Measurements from ENCODE around the gene EID2. TPM values are rescaled to one million over a fixed set of nuclear protein-coding genes. Genes with fewer than 3 reads are reported as not detected.

Gene EID2
- total RNA-seq, 2 donors from 2014 or later = 7.3 to 13.5 TPM

- Histone ChIP-seq H3K27ac (no peak overlapping the region), H3K27me3 (peaks cover 0 to 1% of the 10 kb centered on the region in 2 donors), H3K9me3 (no peaks in the 10 kb centered on the region), H3K4me1 (peaks cover 1% of the 10 kb centered on the region), H3K36me3 (replicated peaks in 1 of 2; ENCODE audit: insufficient read depth in 1 of 2, low read depth in 2 of 2) (no peaks in the 10 kb centered on the region), H3K4me3 (no peak overlapping the region)
- WGBS, 2 donors = 65 to 71% methylated on average over 8 of the region's 8 CpGs
- ATAC-seq = no peak
- no peak for DNase-seq
- TF ChIP-seq CTCF (IDR thresholded peaks at IDR 0.05) = no peak
- TF ChIP-seq POLR2A (IDR thresholded peaks at IDR 0.05) = no peak
- intact Hi-C loops (cut with DNase I) = no loop called here
Observed at GRCh38 chr19:39520541-39521484, 19.1 kb downstream of the EID2 start.

DNA sequence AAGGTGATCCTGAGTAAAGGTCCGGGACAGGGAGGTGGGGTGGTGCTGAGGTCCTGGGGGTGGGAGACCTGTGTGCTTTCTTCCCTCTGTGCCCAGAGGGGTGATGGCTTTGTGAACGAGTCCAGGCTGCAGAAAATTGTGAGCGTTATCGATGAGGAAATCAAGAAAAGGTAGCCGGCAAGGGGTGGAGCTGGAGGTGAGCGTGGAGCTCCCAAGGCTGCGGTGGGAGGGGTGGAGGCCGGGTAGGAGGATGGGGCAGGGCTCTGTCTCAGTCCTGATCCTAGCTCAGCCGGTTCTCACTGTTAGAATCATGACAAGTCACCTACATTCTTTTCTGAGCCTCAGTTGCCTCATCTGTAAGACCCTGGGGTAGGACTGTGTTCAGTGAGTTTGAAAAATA, 21.0 kb downstream of the EID2 start:
- no peaks in the 10 kb centered on the region for H3K36me3 ChIP-seq (replicated peaks in 1 of 2; ENCODE audit: insufficient read depth in 1 of 2, low read depth in 2 of 2)
- H3K9me3 ChIP-seq = no peaks in the 10 kb centered on the region
- no peak overlapping the region for H3K4me3 ChIP-seq
- peaks cover 0 to 20% of the 10 kb centered on the region in 2 donors for H3K27me3 ChIP-seq
- ATAC-seq (no peak), DNase-seq (no peak)
- intact Hi-C loops (cut with DNase I) = no loop called here
- TF ChIP-seq POLR2A (IDR thresholded peaks at IDR 0.05) = no peak
- no peak overlapping the region for H3K27ac ChIP-seq
- H3K4me1 ChIP-seq = peaks cover 15% of the 10 kb centered on the region
- 49 to 50% methylated on average over 9 of the region's 9 CpGs for WGBS, 2 donors

DNA sequence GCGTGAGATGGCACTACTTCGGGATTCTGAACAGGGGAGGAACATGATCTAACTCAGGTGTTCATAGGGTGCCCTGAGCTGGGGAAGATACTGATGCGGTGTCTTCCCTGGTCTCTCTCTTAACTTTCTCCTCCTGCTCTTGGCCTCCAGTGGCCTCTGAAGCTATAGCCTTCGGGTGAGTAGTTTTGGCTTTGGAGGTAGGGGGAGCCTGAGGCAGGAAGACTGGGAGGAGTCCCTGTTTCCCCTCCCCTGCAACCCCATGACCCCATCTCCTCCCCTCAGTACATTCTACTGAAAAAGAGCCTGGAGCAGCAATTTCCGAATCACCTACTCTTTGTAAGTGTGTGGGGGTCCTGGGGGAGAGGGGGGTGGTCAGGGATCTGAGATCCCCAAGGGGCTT, 21.5 kb downstream of the EID2 start:
- peaks cover 0 to 21% of the 10 kb centered on the region in 2 donors for H3K27me3 ChIP-seq
- intact Hi-C loops (cut with DNase I) = no loop called here
- no peak overlapping the region for H3K4me3 ChIP-seq
- no peak overlapping the region for H3K27ac ChIP-seq
- H3K9me3 ChIP-seq = no peaks in the 10 kb centered on the region
- 52% methylated on average over 5 of the region's 5 CpGs for WGBS, 2 donors
- ATAC-seq (no peak), DNase-seq (no peak)
- no peak for TF ChIP-seq CTCF (IDR thresholded peaks at IDR 0.05)
- TF ChIP-seq POLR2A (IDR thresholded peaks at IDR 0.05) = no peak
- H3K4me1 ChIP-seq = peaks cover 15% of the 10 kb centered on the region
- no peaks in the 10 kb centered on the region for H3K36me3 ChIP-seq (replicated peaks in 1 of 2; ENCODE audit: insufficient read depth in 1 of 2, low read depth in 2 of 2)

GRCh38 chr19:39517432-39517831, 22.5 kb downstream of the EID2 start:
- ATAC-seq = no peak
- H3K27me3 ChIP-seq = peaks cover 0 to 21% of the 10 kb centered on the region in 2 donors
- H3K4me1 ChIP-seq = peaks cover 15% of the 10 kb centered on the region
- WGBS, 2 donors = 75 to 78% methylated on average over 3 of the region's 3 CpGs
- H3K27ac ChIP-seq = no peak overlapping the region
- DNase-seq = no peak
- no peak overlapping the region for H3K4me3 ChIP-seq
- intact Hi-C loops (cut with DNase I) = no loop called here
- no peaks in the 10 kb centered on the region for H3K36me3 ChIP-seq (replicated peaks in 1 of 2; ENCODE audit: insufficient read depth in 1 of 2, low read depth in 2 of 2)
- TF ChIP-seq CTCF (IDR thresholded peaks at IDR 0.05) (no peak), POLR2A (IDR thresholded peaks at IDR 0.05) (no peak)
- no peaks in the 10 kb centered on the region for H3K9me3 ChIP-seq

DNA sequence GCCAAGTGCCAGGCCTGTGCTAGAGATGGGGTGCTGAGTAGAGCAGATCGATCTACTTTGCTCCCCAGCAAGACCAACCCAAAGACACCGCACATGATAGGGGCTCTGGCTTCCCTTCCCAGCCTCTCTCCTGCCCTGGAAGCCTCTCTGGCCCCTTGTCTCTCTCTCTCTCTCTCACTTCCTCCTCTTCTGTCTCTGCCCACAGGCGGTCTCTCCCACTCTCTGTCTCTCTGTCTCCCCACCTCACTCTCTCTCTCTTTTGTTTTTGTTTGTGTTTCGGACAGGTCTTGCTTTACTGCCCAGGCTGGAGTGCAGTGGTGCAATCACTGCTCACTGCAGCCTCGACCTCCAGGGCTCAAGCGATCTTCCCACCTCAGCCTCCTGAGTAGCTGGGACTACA, 23.7 kb downstream of the EID2 start:
- no peaks in the 10 kb centered on the region for H3K36me3 ChIP-seq (replicated peaks in 1 of 2; ENCODE audit: insufficient read depth in 1 of 2, low read depth in 2 of 2)
- WGBS, 2 donors = 58% methylated on average over 6 of the region's 6 CpGs
- H3K9me3 ChIP-seq = no peaks in the 10 kb centered on the region
- peaks cover 15% of the 10 kb centered on the region for H3K4me1 ChIP-seq
- no peak for TF ChIP-seq CTCF (IDR thresholded peaks at IDR 0.05)
- no peak for TF ChIP-seq POLR2A (IDR thresholded peaks at IDR 0.05)
- no peak overlapping the region for H3K4me3 ChIP-seq
- peaks cover 0 to 21% of the 10 kb centered on the region in 2 donors for H3K27me3 ChIP-seq
- ATAC-seq (no peak), DNase-seq (no peak)
- intact Hi-C loops (cut with DNase I) = no loop called here
- H3K27ac ChIP-seq = no peak overlapping the region

Measured in body of pancreas (tissue), 4 donors.